Astrocyte (in vitro differentiated cells and primary cell): ENCODE data around the gene PCDHGA8. TPM values are rescaled to one million over a fixed set of nuclear protein-coding genes. Genes with fewer than 3 reads are reported as not detected.
A peak's percentile ranks its signal among the peaks of the same experiment; 100 is the strongest.
"Not testable (repeated sequence)": the region's sequence is repeated elsewhere in the genome, so short reads cannot be mapped to it uniquely, and the experiment has no call there.

Experiments used
- DNase-seq: peaks from one replicate; pipeline ENCODE4 v3.0.0-alpha.2; 2010; ENCODE audit warnings: low read depth
- FAIRE-seq: peaks from 2 replicates; lab custom pipeline; 2011; peaks lifted over from hg19 to GRCh38; lab: Jason Lieb, UNC
- H2AFZ ChIP-seq: 2 replicates; pipeline ENCODE4 v1.6.0; 2012; ENCODE audit warnings: low read depth, low read length, inconsistent platforms
- H3K27ac ChIP-seq: 2 replicates; pipeline ENCODE4 v1.5.1; 2011; ENCODE audit warnings: low read depth, low read length, inconsistent platforms
- H3K27me3 ChIP-seq: 2 replicates; pipeline ENCODE4 v1.6.0; 2011; ENCODE audit warnings: low read length, inconsistent platforms; ENCODE audit not compliant: insufficient read depth
- H3K36me3 ChIP-seq: 2 replicates; pipeline ENCODE4 v1.5.1; 2011; ENCODE audit warnings: low read length, inconsistent platforms; ENCODE audit not compliant: insufficient read depth
- H3K4me1 ChIP-seq: 2 replicates; pipeline ENCODE4 v1.5.1; 2011; ENCODE audit warnings: low read length, inconsistent platforms; ENCODE audit not compliant: insufficient read depth
- H3K4me2 ChIP-seq: 2 replicates; pipeline ENCODE4 v1.6.0; 2012; ENCODE audit warnings: low read length, inconsistent platforms
- H3K4me3 ChIP-seq: 2 replicates; pipeline ENCODE4 v1.5.1; 2011; ENCODE audit warnings: low read depth, mild to moderate bottlenecking, low read length, inconsistent platforms; ENCODE audit not compliant: insufficient read depth
- H3K79me2 ChIP-seq: 2 replicates; pipeline ENCODE4 v1.6.0; 2012; ENCODE audit warnings: mild to moderate bottlenecking, low read length, inconsistent platforms; ENCODE audit not compliant: insufficient read depth
- H3K9ac ChIP-seq: 2 replicates; pipeline ENCODE4 v1.6.0; 2012; ENCODE audit warnings: mild to moderate bottlenecking, low read length, inconsistent platforms
- H3K9me3 ChIP-seq: 2 replicates; pipeline ENCODE4 v1.5.1; 2012; ENCODE audit warnings: low read depth, mild to moderate bottlenecking, low read length, inconsistent platforms; ENCODE audit not compliant: insufficient read depth
- H4K20me1 ChIP-seq: 2 replicates; pipeline ENCODE4 v1.6.0; 2012; ENCODE audit warnings: low read length, inconsistent platforms; ENCODE audit not compliant: insufficient read depth
- H3K27ac Mint-ChIP-seq: one replicate; pipeline ENCODE4 v1.8.0; 2021; ENCODE audit warnings: mild to moderate bottlenecking, mixed read lengths; ENCODE audit not compliant: unreplicated experiment
- H3K27me3 Mint-ChIP-seq: one replicate; pipeline ENCODE4 v1.8.0; 2021; ENCODE audit warnings: low read depth, mixed read lengths; ENCODE audit not compliant: unreplicated experiment
- H3K36me3 Mint-ChIP-seq: one replicate; pipeline ENCODE4 v1.8.0; 2021; ENCODE audit warnings: low read depth, mixed read lengths; ENCODE audit not compliant: unreplicated experiment
- H3K4me1 Mint-ChIP-seq: one replicate; pipeline ENCODE4 v1.8.0; 2021; ENCODE audit warnings: low read depth, mixed read lengths; ENCODE audit not compliant: unreplicated experiment
- H3K4me3 Mint-ChIP-seq: one replicate; pipeline ENCODE4 v1.8.0; 2021; ENCODE audit warnings: mild to moderate bottlenecking, moderate library complexity, mixed read lengths; ENCODE audit not compliant: unreplicated experiment
- H3K9me3 Mint-ChIP-seq: one replicate; pipeline ENCODE4 v1.8.0; 2021; ENCODE audit warnings: mild to moderate bottlenecking, mixed read lengths; ENCODE audit not compliant: unreplicated experiment
- CTCF ChIP-seq: IDR thresholded peaks from 2 replicates; pipeline ENCODE4 v1.5.1; 2011; ENCODE audit warnings: low read depth, mild to moderate bottlenecking, inconsistent platforms, low read length, moderate library complexity; ENCODE audit not compliant: insufficient read depth
- EZH2 ChIP-seq: IDR thresholded peaks from 2 replicates; pipeline ENCODE4 v1.6.1; 2012; ENCODE audit warnings: mild to moderate bottlenecking, low read length, inconsistent platforms; ENCODE audit not compliant: insufficient read depth
- total RNA-seq: library from RNA; stranded (reverse); gene quantifications from 2 replicates; pipeline ENCODE4 v1.2.1, GENCODE V29; 2021

Gene PCDHGA8
- total RNA-seq, 1 donor from 2014 or later: 1.0 TPM

- Histone ChIP-seq H4K20me1 (no peaks in the 10 kb centered on the region), H3K79me2 (no peaks in the 10 kb centered on the region), H3K27ac (no peak within 1 kb of the TSS), H3K4me3 (peak within 1 kb of the TSS; percentile 49), H3K4me2 (peak within 1 kb of the TSS; percentile 72), H2AFZ (peak within 1 kb of the TSS; percentile 76), H3K27me3 (no peaks in the 10 kb centered on the region), H3K4me1 (no peaks in the 10 kb centered on the region), H3K36me3 (no peaks in the 10 kb centered on the region), H3K9me3 (peaks cover 52% of the 10 kb centered on the region), H3K9ac (peak within 1 kb of the TSS; percentile 22)
- Mint-ChIP-seq H3K27me3 (no peaks in the 10 kb centered on the region), H3K9me3 (peaks cover 31% of the 10 kb centered on the region), H3K4me1 (no peaks in the 10 kb centered on the region), H3K36me3 (peaks cover 7% of the 10 kb centered on the region), H3K27ac (no peak within 1 kb of the TSS), H3K4me3 (no peak within 1 kb of the TSS)
- DNase-seq (peak; percentile 6), FAIRE-seq (no peak)
- TF ChIP-seq EZH2 (no peak), CTCF (peak; percentile 49)
Observed at GRCh38 chr5:141373673-141374317, 18.6 kb upstream of the PCDHGA8 start, which contains the start of gene PCDHGA6. Gene PCDHGA6 (plus strand): TSS chr5:141373891. CDS start chr5:141374084, 193 bp downstream.

- H3K9ac ChIP-seq: no peak overlapping the region
- H3K27ac ChIP-seq: no peak overlapping the region
- H3K4me1 ChIP-seq: no peaks in the 10 kb centered on the region
- H3K27me3 Mint-ChIP-seq: no peaks in the 10 kb centered on the region
- no peak overlapping the region for H3K4me3 Mint-ChIP-seq
- H3K4me3 ChIP-seq: peak overlapping the region; percentile 49
- H3K36me3 ChIP-seq: no peaks in the 10 kb centered on the region
- H3K27ac Mint-ChIP-seq: no peak overlapping the region
- no peaks in the 10 kb centered on the region for H3K4me1 Mint-ChIP-seq
- peaks cover 7% of the 10 kb centered on the region for H3K36me3 Mint-ChIP-seq
- no peaks in the 10 kb centered on the region for H3K79me2 ChIP-seq
- no peak for TF ChIP-seq CTCF
- TF ChIP-seq EZH2: no peak
- no peaks in the 10 kb centered on the region for H4K20me1 ChIP-seq
- DNase-seq (no peak), FAIRE-seq (no peak)
- no peaks in the 10 kb centered on the region for H3K27me3 ChIP-seq
- H2AFZ ChIP-seq: no peak overlapping the region
- H3K4me2 ChIP-seq: peak overlapping the region; percentile 72
- H3K9me3 ChIP-seq: peaks cover 52% of the 10 kb centered on the region
- H3K9me3 Mint-ChIP-seq: peaks cover 31% of the 10 kb centered on the region
Observed at GRCh38 chr5:141374627-141375026, 17.8 kb upstream of the PCDHGA8 start.

- not testable (repeated sequence) for H2AFZ ChIP-seq, H3K36me3 ChIP-seq, H4K20me1 ChIP-seq, H3K4me3 Mint-ChIP-seq, H3K4me1 Mint-ChIP-seq, FAIRE-seq, H3K27me3 ChIP-seq, H3K4me1 ChIP-seq, H3K27ac ChIP-seq, H3K9ac ChIP-seq, H3K4me2 ChIP-seq, H3K4me3 ChIP-seq, H3K36me3 Mint-ChIP-seq, DNase-seq, H3K79me2 ChIP-seq, H3K27me3 Mint-ChIP-seq, H3K27ac Mint-ChIP-seq
- H3K9me3 ChIP-seq: peaks cover 46% of the 10 kb centered on the region
- peaks cover 28% of the 10 kb centered on the region for H3K9me3 Mint-ChIP-seq
Observed at GRCh38 chr5:141375444-141376155, 16.8 kb upstream of the PCDHGA8 start.
